Activated CD4-positive, alpha-beta memory T cell treated with anti-CD3 and anti-CD28 coated beads for 36 hours (primary cell): Measurements from ENCODE around the gene GAGE10. TPM values are rescaled to one million over a fixed set of nuclear protein-coding genes. Genes with fewer than 3 reads are reported as not detected.
"Not testable (repeated sequence)": the region's sequence is repeated elsewhere in the genome, so short reads cannot be mapped to it uniquely, and the experiment has no call there.

Experiments
- CTCF ChIA-PET: fragments of 350-600 bp; sonication (Branson Sonifier 250); formaldehyde crosslinking; loops from one replicate; lab custom pipeline; 2021; ENCODE audit warnings: antibody characterized with exemption, inconsistent platforms; lab: Charles Lee
- POLR2A ChIA-PET: fragments of 350-600 bp; sonication (Branson Sonifier 250); formaldehyde crosslinking; loops from one replicate; lab custom pipeline; 2021; ENCODE audit warnings: antibody characterized with exemption; lab: Charles Lee
- DNase-seq: peaks from one replicate; pipeline ENCODE4 v3.0.0-alpha.2; 2020
- H3K27ac Mint-ChIP-seq: one replicate; pipeline ENCODE4 v1.8.0; 2021; ENCODE audit warnings: mixed read lengths
- H3K27me3 Mint-ChIP-seq: one replicate; pipeline ENCODE4 v1.8.0; 2021; ENCODE audit warnings: mixed read lengths
- H3K36me3 Mint-ChIP-seq: one replicate; pipeline ENCODE4 v1.8.0; 2021; ENCODE audit warnings: mixed read lengths
- H3K4me1 Mint-ChIP-seq: one replicate; pipeline ENCODE4 v1.8.0; 2021; ENCODE audit warnings: low read depth, mixed read lengths
- H3K4me3 Mint-ChIP-seq: one replicate; pipeline ENCODE4 v1.8.0; 2021; ENCODE audit warnings: mild to moderate bottlenecking, mixed read lengths
- H3K9me3 Mint-ChIP-seq: one replicate; pipeline ENCODE4 v1.8.0; 2021; ENCODE audit warnings: mixed read lengths
- intact Hi-C: fragments of 100-400 bp; cut with micrococcal nuclease; formaldehyde crosslinking; loops from one replicate; pipeline ENCODE4 v1.15.1; 2023
- total RNA-seq, 2 experiments: library from RNA; stranded (reverse); gene quantifications; one replicate each; pipeline ENCODE4 v1.2.3, GENCODE V29; 2021

The GAGE10 gene
- total RNA-seq, 2 experiments from 2014 or later = not detected

DNA sequence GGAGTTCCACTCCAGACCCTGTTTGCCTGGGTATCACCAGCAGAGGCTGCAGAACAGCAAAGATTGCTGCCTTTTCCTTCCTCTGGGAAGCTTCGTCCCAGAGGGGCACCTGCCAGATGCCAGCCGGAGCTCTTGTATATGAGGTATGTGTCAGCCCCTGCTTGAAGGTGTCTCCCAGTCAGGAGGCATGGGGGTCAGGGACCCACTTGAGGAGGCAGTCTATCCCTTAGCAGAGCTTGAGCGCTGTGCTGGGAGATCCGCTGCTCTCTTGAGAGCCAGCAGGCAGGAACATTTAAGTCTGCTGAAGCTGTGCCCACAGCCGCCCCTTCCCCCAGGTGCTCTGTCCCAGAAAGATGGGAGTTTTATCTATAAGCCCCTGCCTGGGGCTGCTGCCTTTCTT lies 4.2 kb upstream of the GAGE10 start:
- POLR2A ChIA-PET, CTCF ChIA-PET, H3K27me3 Mint-ChIP-seq, intact Hi-C loops, H3K4me1 Mint-ChIP-seq, H3K4me3 Mint-ChIP-seq, H3K27ac Mint-ChIP-seq, H3K36me3 Mint-ChIP-seq, H3K9me3 Mint-ChIP-seq, DNase-seq: not testable (repeated sequence)

DNA sequence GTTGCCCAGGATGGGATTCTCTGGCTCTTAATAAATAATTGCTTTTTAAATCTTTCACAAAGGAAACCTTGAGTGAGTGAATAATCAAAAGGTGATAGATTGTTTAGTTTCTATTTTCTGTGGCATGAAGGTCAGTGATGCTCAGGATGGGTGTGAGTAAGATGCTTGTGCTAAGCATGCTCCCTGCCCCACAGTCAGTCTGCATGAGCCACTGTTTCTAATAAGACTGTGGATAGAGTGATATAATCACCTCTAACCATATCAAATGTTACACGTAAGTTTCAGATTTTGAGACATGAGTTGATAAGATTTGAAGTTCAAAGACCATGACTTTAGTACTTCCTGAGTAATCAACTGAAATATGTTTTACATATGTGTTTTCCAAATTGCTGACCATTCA lies 2.7 kb upstream of the GAGE10 start:
- no peak overlapping the region for H3K4me3 Mint-ChIP-seq
- H3K4me1 Mint-ChIP-seq = peaks cover 2% of the 10 kb centered on the region
- H3K36me3 Mint-ChIP-seq = no peaks in the 10 kb centered on the region
- H3K9me3 Mint-ChIP-seq = no peaks in the 10 kb centered on the region
- ChIA-PET POLR2A (no interaction called here), CTCF (no interaction called here)
- intact Hi-C loops = no loop called here
- H3K27ac Mint-ChIP-seq = no peak overlapping the region
- DNase-seq = no peak
- no peaks in the 10 kb centered on the region for H3K27me3 Mint-ChIP-seq

DNA sequence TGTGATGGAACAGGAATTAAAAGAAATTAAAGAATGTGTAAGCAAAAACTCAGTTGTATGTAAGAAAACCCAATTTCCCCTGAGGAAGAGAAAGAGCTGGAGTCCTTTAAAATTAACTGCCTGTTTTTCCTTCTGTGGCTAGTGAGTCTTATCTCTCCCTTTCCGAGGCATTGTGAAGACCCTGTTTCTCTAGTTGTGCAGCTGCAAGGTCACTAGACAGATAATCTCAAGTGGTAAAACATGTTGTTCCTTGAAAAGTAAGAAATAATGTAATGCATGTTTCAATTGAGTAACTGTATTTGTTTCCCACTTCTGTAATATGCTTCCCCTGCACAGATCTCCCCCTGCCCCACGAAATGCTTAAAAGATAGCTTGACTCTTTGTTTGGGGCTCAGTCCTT lies 4.3 kb downstream of the GAGE10 start:
- CTCF ChIA-PET = interaction anchor here (0.8 to 1.1 kb wide), 2 partner anchors 15 to 24 kb away, joined by 3 read pairs; no protein-coding TSS in a partner anchor
- H3K27ac Mint-ChIP-seq, H3K4me3 Mint-ChIP-seq, intact Hi-C loops, H3K36me3 Mint-ChIP-seq, H3K27me3 Mint-ChIP-seq, DNase-seq, H3K9me3 Mint-ChIP-seq, POLR2A ChIA-PET: not testable (repeated sequence)
- peaks cover 21% of the 10 kb centered on the region for H3K4me1 Mint-ChIP-seq

DNA sequence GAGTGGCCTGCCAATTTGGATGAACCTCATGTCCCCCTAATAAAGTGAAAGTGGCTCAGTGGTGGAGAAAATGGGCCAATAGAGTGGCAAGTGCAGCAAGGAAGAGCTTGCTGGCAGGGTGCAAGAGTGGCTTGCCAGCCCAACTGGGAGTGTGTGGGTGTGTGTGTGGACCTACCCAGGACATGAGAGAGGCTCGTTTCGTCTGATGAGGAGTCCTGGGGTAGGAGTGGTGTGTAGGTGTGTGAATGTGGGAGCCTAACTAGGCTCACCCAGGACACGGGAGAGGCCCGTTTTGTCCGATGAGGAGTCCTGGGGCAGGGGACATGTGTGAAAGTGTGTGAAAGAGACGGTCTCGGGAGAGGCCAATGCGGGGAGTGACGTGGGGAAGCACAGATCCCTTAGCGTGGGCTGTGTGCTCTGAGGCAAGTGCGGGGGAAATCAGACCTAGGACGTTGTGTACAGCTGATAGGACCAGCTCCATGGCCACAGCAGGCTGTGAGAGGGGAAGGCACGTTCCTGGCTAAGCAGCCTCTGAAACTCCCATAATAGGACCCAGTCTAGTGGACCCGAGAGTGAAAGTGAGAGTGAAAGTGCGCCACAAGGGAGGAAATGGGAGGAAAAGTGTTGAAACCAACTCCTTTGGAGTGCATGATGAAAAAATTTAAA lies 5.3 kb downstream of the GAGE10 start:
- H3K27ac Mint-ChIP-seq = peak overlapping the region; percentile 68

DNA sequence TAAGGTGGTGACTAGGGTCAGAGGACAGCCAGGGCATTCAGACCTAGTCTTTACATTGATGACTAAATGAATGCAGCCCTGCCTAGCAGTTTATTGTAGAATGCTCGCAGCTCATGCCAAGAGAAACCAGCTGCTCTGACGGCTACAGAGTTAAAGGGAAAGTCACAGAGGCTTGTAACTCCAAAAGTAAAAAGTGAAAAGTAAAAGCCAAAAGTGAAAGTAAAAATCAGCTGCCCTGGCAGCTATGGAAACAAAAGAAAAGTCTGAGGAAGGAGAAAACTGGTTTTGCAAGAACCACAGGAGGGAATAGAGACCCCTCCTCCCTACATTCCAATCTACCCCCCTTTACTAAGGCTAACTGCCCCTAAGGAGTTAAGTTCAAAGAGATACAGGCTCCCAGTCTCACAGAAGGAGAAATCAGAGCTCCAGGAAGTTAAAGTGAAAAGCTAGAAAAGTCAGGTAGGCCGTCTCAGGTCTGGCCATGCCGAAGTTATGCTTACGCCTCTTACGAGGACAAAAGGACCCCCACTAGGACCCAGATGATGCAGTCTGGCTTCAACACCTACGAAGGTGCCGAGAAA lies 6.0 kb downstream of the GAGE10 start:
- no peaks in the 10 kb centered on the region for H3K27me3 Mint-ChIP-seq
- H3K4me3 Mint-ChIP-seq = peak overlapping the region; percentile 66
- DNase-seq = peak; percentile 13
- H3K4me1 Mint-ChIP-seq = peaks cover 21% of the 10 kb centered on the region
- POLR2A ChIA-PET = interaction anchor here (1.2 kb wide), 1 partner anchor 37 kb away, joined by 3 read pairs; no protein-coding TSS in a partner anchor
- H3K27ac Mint-ChIP-seq = peak overlapping the region; percentile 68
- no peaks in the 10 kb centered on the region for H3K36me3 Mint-ChIP-seq
- CTCF ChIA-PET = interaction anchor here (0.7 to 1.9 kb wide), 2 partner anchors 117 to 610 kb away, joined by 3 to 6 read pairs; no protein-coding TSS in a partner anchor
- intact Hi-C loops = loop anchor here (1.0 kb wide), 1 partner anchor 16 kb away; no protein-coding TSS in a partner anchor
- no peaks in the 10 kb centered on the region for H3K9me3 Mint-ChIP-seq

More for the DNA sequence above, 5.3 kb downstream of the GAGE10 start:
- Mint-ChIP-seq H3K27me3 (no peaks in the 10 kb centered on the region), H3K36me3 (no peaks in the 10 kb centered on the region), H3K4me1 (peaks cover 21% of the 10 kb centered on the region), H3K4me3 (peak overlapping the region; percentile 66), H3K9me3 (no peaks in the 10 kb centered on the region)
- intact Hi-C loops = loop anchor here (1.0 kb wide), 1 partner anchor 15 kb away; no protein-coding TSS in a partner anchor
- peak; percentile 36 for DNase-seq
- CTCF ChIA-PET = interaction anchor here (0.7 to 1.9 kb wide), 3 partner anchors 16 to 611 kb away, joined by 3 to 6 read pairs (median 3); no protein-coding TSS in a partner anchor
- POLR2A ChIA-PET = interaction anchor here (1.2 kb wide), 1 partner anchor 36 kb away, joined by 3 read pairs; no protein-coding TSS in a partner anchor

DNA sequence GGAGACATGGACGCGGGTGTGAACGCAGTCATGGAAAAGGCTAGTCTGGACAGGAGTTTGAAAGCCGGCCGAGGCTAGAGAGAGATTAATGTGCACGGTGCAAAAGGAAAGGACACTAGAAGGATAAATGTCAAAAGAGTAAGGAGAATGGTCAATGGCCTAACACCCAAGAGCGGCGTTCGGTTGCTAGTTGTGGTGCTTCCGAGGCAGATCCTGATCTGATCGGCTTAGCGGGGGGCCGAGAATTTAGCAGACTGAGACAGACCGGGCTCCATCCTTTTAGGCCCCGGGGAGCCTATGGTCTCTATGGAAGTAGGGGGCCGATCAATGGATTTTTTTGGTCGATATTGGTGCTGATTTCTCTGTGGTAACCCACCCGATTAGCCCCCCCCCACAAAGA lies 6.9 kb downstream of the GAGE10 start:
- ChIA-PET CTCF (interaction anchor here (1.9 kb wide), 1 partner anchor 118 kb away, joined by 6 read pairs; no protein-coding TSS in a partner anchor), POLR2A (no interaction called here)
- intact Hi-C loops = no loop called here
- no peaks in the 10 kb centered on the region for H3K36me3 Mint-ChIP-seq
- H3K9me3 Mint-ChIP-seq = no peaks in the 10 kb centered on the region
- no peak for DNase-seq
- H3K4me3 Mint-ChIP-seq = no peak overlapping the region
- H3K27ac Mint-ChIP-seq = no peak overlapping the region
- H3K4me1 Mint-ChIP-seq = peaks cover 21% of the 10 kb centered on the region
- no peaks in the 10 kb centered on the region for H3K27me3 Mint-ChIP-seq

DNA sequence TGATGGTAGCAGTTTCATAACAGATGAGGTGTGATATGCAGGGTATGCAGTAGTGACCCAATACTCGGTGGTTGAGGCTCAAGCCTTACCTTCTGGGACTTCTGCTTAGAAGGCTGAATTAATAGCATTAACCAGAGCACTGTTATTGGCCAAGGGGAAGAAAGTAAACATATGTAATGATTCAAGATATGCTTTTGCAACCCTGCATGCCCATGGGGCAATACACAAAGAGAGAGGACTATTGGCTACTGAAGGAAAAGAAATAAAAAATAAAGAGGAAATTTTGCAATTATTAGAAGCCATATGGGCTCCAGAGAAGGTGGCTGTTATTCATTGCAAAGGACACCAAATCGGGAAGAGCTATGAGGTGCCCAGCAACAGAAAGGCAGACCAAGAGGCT lies 8.7 kb downstream of the GAGE10 start:
- Mint-ChIP-seq H3K27ac (no peak overlapping the region), H3K9me3 (no peaks in the 10 kb centered on the region), H3K4me3 (no peak overlapping the region), H3K36me3 (no peaks in the 10 kb centered on the region), H3K27me3 (no peaks in the 10 kb centered on the region), H3K4me1 (peaks cover 21% of the 10 kb centered on the region)
- POLR2A ChIA-PET = no interaction called here
- intact Hi-C loops = no loop called here
- CTCF ChIA-PET = no interaction called here
- no peak for DNase-seq

DNA sequence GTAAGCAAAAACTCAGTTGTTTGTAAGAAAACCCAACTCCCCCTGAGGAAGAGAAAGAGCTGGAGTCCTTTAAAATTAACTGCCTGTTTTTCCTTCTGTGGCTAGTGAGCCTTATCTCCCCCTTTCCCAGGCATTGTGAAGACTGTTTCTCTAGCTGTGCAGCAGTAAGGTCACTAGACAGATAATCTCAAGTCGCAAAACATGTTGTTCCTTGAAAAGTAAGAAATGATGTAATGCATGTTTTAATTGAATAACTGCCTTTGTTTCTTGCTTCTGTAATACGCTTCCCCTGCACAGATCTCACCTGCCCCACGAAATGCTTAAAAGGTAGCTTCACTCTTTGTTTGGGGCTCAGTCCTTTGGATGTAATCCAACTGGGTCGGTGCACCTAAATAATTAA lies 12.6 kb downstream of the GAGE10 start:
- no peaks in the 10 kb centered on the region for H3K4me1 Mint-ChIP-seq
- H3K36me3 Mint-ChIP-seq = no peaks in the 10 kb centered on the region
- H3K27me3 Mint-ChIP-seq = no peaks in the 10 kb centered on the region
- no peak overlapping the region for H3K27ac Mint-ChIP-seq
- no peak for DNase-seq
- no peaks in the 10 kb centered on the region for H3K9me3 Mint-ChIP-seq
- ChIA-PET POLR2A (no interaction called here), CTCF (no interaction called here)
- intact Hi-C loops = no loop called here
- no peak overlapping the region for H3K4me3 Mint-ChIP-seq

DNA sequence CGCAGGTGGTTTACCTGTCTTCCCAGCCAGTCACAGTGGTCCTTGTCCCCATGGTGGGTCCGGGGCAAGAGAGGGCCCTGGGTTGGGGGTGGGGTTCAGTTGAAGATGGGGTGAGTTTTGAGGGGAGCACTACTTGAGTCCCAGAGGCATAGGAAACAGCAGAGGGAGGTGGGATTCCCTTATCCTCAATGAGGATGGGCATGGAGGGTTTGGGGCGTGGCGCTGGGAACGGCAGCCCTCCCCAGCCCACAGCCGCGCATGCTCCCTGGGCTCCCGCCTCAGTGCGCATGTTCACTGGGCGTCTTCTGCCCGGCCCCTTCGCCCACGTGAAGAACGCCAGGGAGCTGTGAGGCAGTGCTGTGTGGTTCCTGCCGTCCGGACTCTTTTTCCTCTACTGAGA lies 18.3 kb downstream of the GAGE10 start, which contains the start of gene GAGE12J:
Gene GAGE12J, plus strand, starts transcription at position 301 of the 400 bp plus-strand sequence. CDS start 1,157 bp downstream, outside the sequence.
- H3K4me1 Mint-ChIP-seq, POLR2A ChIA-PET, H3K27me3 Mint-ChIP-seq, CTCF ChIA-PET, H3K36me3 Mint-ChIP-seq, H3K4me3 Mint-ChIP-seq, DNase-seq, H3K27ac Mint-ChIP-seq, H3K9me3 Mint-ChIP-seq, intact Hi-C loops: not testable (repeated sequence)

DNA sequence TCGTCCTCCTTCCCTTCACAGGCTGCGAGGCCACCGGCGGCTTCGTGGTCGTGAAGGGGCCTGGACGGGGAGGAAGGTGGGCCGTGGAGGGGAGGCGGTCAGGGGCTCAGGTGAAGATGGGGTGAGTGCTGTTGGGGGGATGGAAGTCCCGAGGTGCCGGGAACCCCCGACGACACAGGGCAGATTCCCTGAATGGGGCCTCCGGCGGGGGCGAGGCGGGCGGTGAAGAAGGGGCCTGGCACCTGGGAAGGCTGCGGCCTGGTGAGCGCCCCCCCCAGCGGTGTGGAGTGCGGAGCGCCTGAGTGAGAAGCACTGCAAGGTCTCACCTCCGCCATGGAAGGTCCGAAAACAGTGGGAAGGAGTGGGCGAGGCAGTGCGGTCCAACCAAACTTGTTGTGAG lies 18.8 kb downstream of the GAGE10 start:
- H3K4me3 Mint-ChIP-seq, POLR2A ChIA-PET, H3K9me3 Mint-ChIP-seq, intact Hi-C loops, H3K27ac Mint-ChIP-seq, CTCF ChIA-PET, H3K36me3 Mint-ChIP-seq, H3K4me1 Mint-ChIP-seq, DNase-seq, H3K27me3 Mint-ChIP-seq: not testable (repeated sequence)

DNA sequence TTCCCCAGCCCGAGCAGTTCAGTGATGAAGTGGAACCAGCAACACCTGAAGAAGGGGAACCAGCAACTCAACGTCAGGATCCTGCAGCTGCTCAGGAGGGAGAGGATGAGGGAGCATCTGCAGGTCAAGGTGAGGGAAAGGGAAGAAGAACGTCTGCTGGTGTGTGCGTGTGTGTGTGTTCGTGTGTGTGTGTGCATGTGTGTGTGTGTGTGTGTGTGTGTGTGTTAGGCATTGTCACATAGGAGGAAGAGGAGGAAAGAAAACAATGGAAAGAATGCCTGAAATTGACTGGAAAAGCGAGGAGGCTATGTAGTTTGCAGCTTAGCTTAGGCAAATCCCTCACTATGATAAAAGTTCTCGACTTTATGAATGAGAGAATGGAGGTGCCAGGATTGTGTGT lies 20.3 kb downstream of the GAGE10 start:
- H3K4me3 Mint-ChIP-seq, POLR2A ChIA-PET, H3K27ac Mint-ChIP-seq, H3K9me3 Mint-ChIP-seq, H3K4me1 Mint-ChIP-seq, intact Hi-C loops, CTCF ChIA-PET, H3K36me3 Mint-ChIP-seq, DNase-seq, H3K27me3 Mint-ChIP-seq: not testable (repeated sequence)

DNA sequence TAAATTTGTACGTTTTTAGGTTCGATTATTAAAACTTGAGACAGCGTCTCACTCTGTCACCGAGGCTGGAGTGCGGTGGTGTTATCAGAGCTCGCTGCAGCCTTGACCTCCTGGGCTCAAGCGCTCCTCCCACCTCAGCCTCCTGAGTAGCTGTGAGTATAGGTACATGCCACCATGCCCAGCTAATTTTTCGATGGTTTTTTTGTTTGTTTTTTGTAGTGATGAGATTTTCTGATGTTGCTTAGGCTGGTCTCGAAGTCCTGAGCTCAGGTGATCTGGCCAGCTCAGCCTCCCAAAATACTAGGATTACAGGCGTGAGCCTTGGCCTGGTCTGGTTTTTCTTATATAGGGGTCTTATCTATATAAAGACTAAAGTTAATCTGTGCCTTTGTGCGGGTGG lies 27.0 kb downstream of the GAGE10 start:
- POLR2A ChIA-PET, DNase-seq, CTCF ChIA-PET, H3K36me3 Mint-ChIP-seq, H3K9me3 Mint-ChIP-seq, H3K4me3 Mint-ChIP-seq, H3K27ac Mint-ChIP-seq, intact Hi-C loops, H3K27me3 Mint-ChIP-seq, H3K4me1 Mint-ChIP-seq: not testable (repeated sequence)
